ENCODE results near the gene CEP19.
A peak's percentile ranks its signal among the peaks of the same experiment; 100 is the strongest.

Gene CEP19

GRCh38 chr3:196694941-196695848, 16.9 kb downstream of the CEP19 start:
- FAIRE-seq, result no peak
- TF ChIP-seq POLR2A (IDR thresholded peaks at IDR 0.05; ENCODE audit: low read depth, low read length), result no peak
- no peak for DNase-seq (ENCODE audit: insufficient read length, low spot score)

GRCh38 chr3:196694202-196694638, 17.8 kb downstream of the CEP19 start:
- no peak for TF ChIP-seq POLR2A (IDR thresholded peaks at IDR 0.05; ENCODE audit: low read depth, low read length)
- DNase-seq (ENCODE audit: insufficient read length, low spot score) (peak; percentile 38), FAIRE-seq (no peak)

- DNase-seq (ENCODE audit: insufficient read length, low spot score) (no peak), FAIRE-seq (no peak)
- TF ChIP-seq POLR2A (IDR thresholded peaks at IDR 0.05; ENCODE audit: low read depth, low read length), result no peak
Observed at GRCh38 chr3:196691386-196691785, 20.7 kb downstream of the CEP19 start.

GRCh38 chr3:196689941-196690660, 21.9 kb downstream of the CEP19 start:
- no peak for TF ChIP-seq POLR2A (IDR thresholded peaks at IDR 0.05; ENCODE audit: low read depth, low read length)
- no peak for FAIRE-seq
- DNase-seq (ENCODE audit: insufficient read length, low spot score), result no peak

- DNase-seq (ENCODE audit: insufficient read length, low spot score), result no peak
- peak; percentile 55 for FAIRE-seq
- no peak for TF ChIP-seq POLR2A (IDR thresholded peaks at IDR 0.05; ENCODE audit: low read depth, low read length)
Observed at GRCh38 chr3:196688349-196688748, 23.7 kb downstream of the CEP19 start.

- DNase-seq (ENCODE audit: insufficient read length, low spot score), result no peak
- no peak for TF ChIP-seq POLR2A (IDR thresholded peaks at IDR 0.05; ENCODE audit: low read depth, low read length)
- FAIRE-seq, result no peak
Observed at GRCh38 chr3:196686436-196686835, 25.6 kb downstream of the CEP19 start.

- DNase-seq (ENCODE audit: insufficient read length, low spot score), result peak; percentile 58
- TF ChIP-seq POLR2A (IDR thresholded peaks at IDR 0.05; ENCODE audit: low read depth, low read length), result no peak
- FAIRE-seq, result peak; percentile 85
Observed at GRCh38 chr3:196684548-196685407, 27.3 kb downstream of the CEP19 start.

- no peak for TF ChIP-seq POLR2A (IDR thresholded peaks at IDR 0.05; ENCODE audit: low read depth, low read length)
- DNase-seq (ENCODE audit: insufficient read length, low spot score) (no peak), FAIRE-seq (no peak)
Observed at GRCh38 chr3:196677931-196678330, 34.1 kb downstream of the CEP19 start.

- no peak for DNase-seq (ENCODE audit: insufficient read length, low spot score)
- FAIRE-seq, result no peak
- no peak for TF ChIP-seq POLR2A (IDR thresholded peaks at IDR 0.05; ENCODE audit: low read depth, low read length)
Observed at GRCh38 chr3:196677353-196677752, 34.7 kb downstream of the CEP19 start.

- no peak for FAIRE-seq
- no peak for DNase-seq (ENCODE audit: insufficient read length, low spot score)
- no peak for TF ChIP-seq POLR2A (IDR thresholded peaks at IDR 0.05; ENCODE audit: low read depth, low read length)
Observed at GRCh38 chr3:196673632-196674031, 38.4 kb downstream of the CEP19 start.

GRCh38 chr3:196670339-196670738, 41.7 kb downstream of the CEP19 start:
- FAIRE-seq (no peak), DNase-seq (ENCODE audit: insufficient read length, low spot score) (no peak)
- TF ChIP-seq POLR2A (IDR thresholded peaks at IDR 0.05; ENCODE audit: low read depth, low read length), result no peak

GRCh38 chr3:196667056-196667825, 44.8 kb downstream of the CEP19 start:
- FAIRE-seq, result no peak
- no peak for TF ChIP-seq POLR2A (IDR thresholded peaks at IDR 0.05; ENCODE audit: low read depth, low read length)

More at GRCh38 chr3:196667056-196667825, 44.8 kb downstream of the CEP19 start:
- no peak for DNase-seq (ENCODE audit: insufficient read length, low spot score)

All from H54 (cell line).